Pancreas (tissue), 10 donors: Measurements from ENCODE around the gene TP63. TPM values are rescaled to one million over a fixed set of nuclear protein-coding genes. Genes with fewer than 3 reads are reported as not detected.

Experiments
- ATAC-seq, 4 donors: fragments of 200-7000 bp; cut with Tn5 transposase; one replicate each; pipeline versions ENCODE4 v1.8.0 to v1.9.1; 2020; ENCODE audit warnings: mild to moderate bottlenecking in 4 of 4, moderate library complexity in 4 of 4
- DNase-seq, 6 donors: peaks; one replicate each; pipeline ENCODE4 v3.0.0-alpha.2; 2020
- FAIRE-seq: peaks from 2 replicates; lab custom pipeline; 2012; peaks lifted over from hg19 to GRCh38; lab: Jason Lieb, UNC
- H3K27ac ChIP-seq, 4 donors: fragments of 200-600 bp; sonication (generic); 1 replicate in 3 of 4; 2 replicates in 1 of 4; pipeline versions ENCODE4 v1.5.0 to v1.8.0; 2020
- H3K27me3 ChIP-seq, 4 donors: fragments of 200-600 bp; one replicate each; pipeline ENCODE4 v1.8.0; 2021
- H3K36me3 ChIP-seq, 3 donors: fragments of 200-600 bp; sonication (generic) in 1 of 3; one replicate each; pipeline versions ENCODE4 v1.5.0 to v1.8.0; 2020 to 2021
- H3K4me1 ChIP-seq, 3 donors: fragments of 200-600 bp; one replicate each; pipeline ENCODE4 v1.8.0; 2021
- H3K4me3 ChIP-seq, 4 donors: fragments of 200-600 bp; sonication (generic) in 2 of 4; one replicate each; pipeline versions ENCODE4 v1.5.0 to v1.8.0; 2020 to 2021
- H3K9me3 ChIP-seq, 4 donors: fragments of 200-600 bp; one replicate each; pipeline ENCODE4 v1.8.0; 2021
- WGBS, 2 donors: extraction: QIAGEN DNeasy Blood & Tissue Kit; methylation state at CpG; one replicate each; pipeline ENCODE4 v1.1.7; 2013; 5-methylcytosine and 5-hydroxymethylcytosine counted together
- intact Hi-C, 3 donors: fragments of 100-400 bp; cut with DNase I; formaldehyde crosslinking; loops; one replicate each; pipeline versions ENCODE4 v1.11.1 to v1.14.2; 2022
- polyA plus RNA-seq, 2 donors: library from polyadenylated mRNA; stranded (reverse); fragments of 200-250 nt; gene quantifications; one replicate each; pipeline ENCODE4 v1.2.3, GENCODE V29; 2013
- total RNA-seq, 6 donors: library from RNA; stranded (reverse); fragmentation: NEBNext Ultra II Directional in 4 of 6; extraction: Animal tissue kit (Norgen Biotek cat#: 25700) in 4 of 6; gene quantifications; one replicate each; pipeline versions ENCODE4 v1.2.1 to v1.2.4, GENCODE V29; 2021 to 2023
- TF ChIP-seq, protein P1 (sequence below), 4 donors: fragments of 200-600 bp; sonication (generic) in 3 of 4; IDR thresholded peaks; one replicate each; pipeline versions ENCODE4 v1.5.0 to v1.8.0; 2021; ENCODE audit warnings: antibody characterized with exemption in 4 of 4
- donor health status: healthy with polysubstance abuse.
- donor health status: DM: no; HTN: no; CAD: no; lungs with moderate emphysema.
- donor health status: DM: no; HTN: no; CAD: no.
- donor health status: control.
- donor health status: control.
- donor health status: Bipolar disorder and iron deficiency.
- donor health status: DM: yes; HTN: yes; CAD: no.
- donor health status: DM: no; HTN: no; CAD: no.
- donor health status: DM: no; HTN: no; CAD: no.
- donor health status: DM: yes; HTN: yes; CAD: no.

Gene TP63
- total and polyA plus RNA-seq, 8 donors: 0.02 to 0.47 (median 0.06) TPM; not detected in 3

DNA sequence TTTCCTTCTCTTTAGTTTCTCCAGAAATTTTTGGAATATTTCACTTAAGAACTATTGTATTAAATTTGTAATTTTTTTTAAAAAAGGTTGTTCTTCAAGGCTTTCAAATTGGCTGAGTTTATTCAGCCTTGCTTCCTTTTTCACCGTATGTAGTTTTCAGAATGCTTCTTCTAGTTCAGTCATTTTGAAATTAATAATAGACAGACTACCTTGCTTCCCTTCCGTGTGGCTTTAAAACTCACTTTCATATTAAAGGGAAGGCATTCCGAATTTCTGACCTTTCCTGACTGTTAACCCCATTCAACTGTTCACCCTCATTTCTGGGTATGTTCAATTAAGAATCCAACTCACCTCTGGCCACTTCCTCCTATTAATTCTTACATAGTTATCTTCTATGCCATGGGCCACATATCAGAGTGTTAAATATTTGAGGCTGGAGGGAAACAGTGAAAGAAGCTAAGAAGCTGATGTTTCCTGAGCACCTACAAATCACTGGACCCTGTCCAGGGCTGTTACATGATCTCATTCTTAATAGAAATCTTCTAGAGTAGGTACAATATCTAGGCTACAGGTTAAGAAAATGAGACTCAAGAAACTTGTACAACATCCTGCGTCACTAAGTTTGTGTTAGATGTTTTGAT is 252.0 kb downstream of the TP63 start:
- TF ChIP-seq, protein P1, sequence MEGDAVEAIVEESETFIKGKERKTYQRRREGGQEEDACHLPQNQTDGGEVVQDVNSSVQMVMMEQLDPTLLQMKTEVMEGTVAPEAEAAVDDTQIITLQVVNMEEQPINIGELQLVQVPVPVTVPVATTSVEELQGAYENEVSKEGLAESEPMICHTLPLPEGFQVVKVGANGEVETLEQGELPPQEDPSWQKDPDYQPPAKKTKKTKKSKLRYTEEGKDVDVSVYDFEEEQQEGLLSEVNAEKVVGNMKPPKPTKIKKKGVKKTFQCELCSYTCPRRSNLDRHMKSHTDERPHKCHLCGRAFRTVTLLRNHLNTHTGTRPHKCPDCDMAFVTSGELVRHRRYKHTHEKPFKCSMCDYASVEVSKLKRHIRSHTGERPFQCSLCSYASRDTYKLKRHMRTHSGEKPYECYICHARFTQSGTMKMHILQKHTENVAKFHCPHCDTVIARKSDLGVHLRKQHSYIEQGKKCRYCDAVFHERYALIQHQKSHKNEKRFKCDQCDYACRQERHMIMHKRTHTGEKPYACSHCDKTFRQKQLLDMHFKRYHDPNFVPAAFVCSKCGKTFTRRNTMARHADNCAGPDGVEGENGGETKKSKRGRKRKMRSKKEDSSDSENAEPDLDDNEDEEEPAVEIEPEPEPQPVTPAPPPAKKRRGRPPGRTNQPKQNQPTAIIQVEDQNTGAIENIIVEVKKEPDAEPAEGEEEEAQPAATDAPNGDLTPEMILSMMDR (IDR thresholded peaks at IDR 0.05): no peak
- Histone ChIP-seq H3K27ac (no peak overlapping the region), H3K4me1 (no peaks in the 10 kb centered on the region), H3K36me3 (no peaks in the 10 kb centered on the region), H3K27me3 (no peaks in the 10 kb centered on the region), H3K9me3 (no peaks in the 10 kb centered on the region), H3K4me3 (no peak overlapping the region)
- intact Hi-C loops: no loop called here
- DNase-seq (no peak), FAIRE-seq (no peak), ATAC-seq (no peak)
- WGBS, 2 donors: 63 to 65% methylated on average over 4 of the region's 4 CpGs

- intact Hi-C loops: no loop called here
Observed at GRCh38 chr3:189890496-189890895, 259.3 kb downstream of the TP63 start.

GRCh38 chr3:189896533-189896932 is 265.3 kb downstream of the TP63 start:
- ATAC-seq: no peak
- H3K4me1 ChIP-seq: no peaks in the 10 kb centered on the region
- H3K27me3 ChIP-seq: no peaks in the 10 kb centered on the region
- no peak overlapping the region for H3K4me3 ChIP-seq
- intact Hi-C loops: no loop called here
- no peak for DNase-seq
- no peaks in the 10 kb centered on the region for H3K36me3 ChIP-seq
- no peak for FAIRE-seq
- WGBS, 2 donors: 72 to 75% methylated on average over 3 of the region's 3 CpGs
- H3K9me3 ChIP-seq: no peaks in the 10 kb centered on the region
- H3K27ac ChIP-seq: no peak overlapping the region
- TF ChIP-seq, protein P1 (IDR thresholded peaks at IDR 0.05): no peak

More at GRCh38 chr3:189890496-189890895, 259.3 kb downstream of the TP63 start:
- WGBS, 2 donors: 71 to 79% methylated on average over 4 of the region's 4 CpGs
- Histone ChIP-seq H3K9me3 (no peaks in the 10 kb centered on the region), H3K27me3 (no peaks in the 10 kb centered on the region), H3K4me1 (no peaks in the 10 kb centered on the region), H3K27ac (no peak overlapping the region), H3K36me3 (no peaks in the 10 kb centered on the region), H3K4me3 (no peak overlapping the region)
- DNase-seq: no peak
- ATAC-seq: no peak
- TF ChIP-seq, protein P1 (IDR thresholded peaks at IDR 0.05): no peak
- no peak for FAIRE-seq

- TF ChIP-seq, protein P1 (IDR thresholded peaks at IDR 0.05): no peak
- intact Hi-C loops: no loop called here
- Histone ChIP-seq H3K4me1 (no peaks in the 10 kb centered on the region), H3K27me3 (no peaks in the 10 kb centered on the region), H3K4me3 (no peak overlapping the region), H3K27ac (no peak overlapping the region), H3K9me3 (no peaks in the 10 kb centered on the region), H3K36me3 (no peaks in the 10 kb centered on the region)
- ATAC-seq (no peak), FAIRE-seq (no peak), DNase-seq (no peak)
- WGBS, 2 donors: 50 to 52% methylated on average over 2 of the region's 2 CpGs
Observed at GRCh38 chr3:189897406-189897805, 266.2 kb downstream of the TP63 start.

DNA sequence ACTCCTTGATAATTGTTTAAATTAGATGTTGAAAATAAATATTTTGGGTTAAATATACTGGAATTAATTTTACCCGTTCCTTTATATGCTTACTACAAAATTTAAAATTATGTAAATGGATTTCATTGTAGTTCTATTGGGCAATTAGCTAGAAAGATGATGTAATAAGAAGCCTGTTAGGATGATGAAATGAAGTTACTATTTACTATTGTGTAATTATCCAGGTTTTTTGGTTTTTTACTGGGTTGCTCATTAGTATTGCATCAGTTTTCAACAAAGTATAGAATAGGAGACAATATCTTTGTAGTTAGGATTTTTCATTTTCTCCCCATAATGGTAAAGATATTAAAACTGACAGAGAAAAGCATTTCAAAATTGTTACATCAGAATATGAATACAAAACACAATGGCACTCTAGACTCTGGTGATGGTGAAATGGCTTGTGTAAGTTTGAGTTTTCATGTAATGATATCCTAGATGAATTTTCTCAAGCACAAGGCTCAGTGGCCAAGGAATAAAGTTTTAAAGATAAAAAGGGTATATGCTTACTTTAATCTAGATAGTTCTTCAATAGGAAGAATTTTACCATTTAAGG is 267.5 kb downstream of the TP63 start:
- Histone ChIP-seq H3K9me3 (no peaks in the 10 kb centered on the region), H3K27me3 (no peaks in the 10 kb centered on the region), H3K27ac (no peak overlapping the region), H3K4me1 (no peaks in the 10 kb centered on the region), H3K4me3 (no peak overlapping the region), H3K36me3 (no peaks in the 10 kb centered on the region)
- WGBS, 2 donors: 74 to 86% methylated on average over 1 of the region's 1 CpG
- no peak for DNase-seq
- intact Hi-C loops: no loop called here
- no peak for FAIRE-seq
- TF ChIP-seq, protein P1 (IDR thresholded peaks at IDR 0.05): no peak
- ATAC-seq: no peak
